GM11168 (cell line): ENCODE results near the gene DDX56.

Experiments
- in situ Hi-C: fragments of 300-500 bp; cut with MboI; formaldehyde crosslinking; loops from one replicate; pipeline ENCODE4 v1.12.0; 2022; ENCODE audit warnings: low sequenced_read_pairs; ENCODE audit not compliant: unreplicated experiment

Gene DDX56, protein sequence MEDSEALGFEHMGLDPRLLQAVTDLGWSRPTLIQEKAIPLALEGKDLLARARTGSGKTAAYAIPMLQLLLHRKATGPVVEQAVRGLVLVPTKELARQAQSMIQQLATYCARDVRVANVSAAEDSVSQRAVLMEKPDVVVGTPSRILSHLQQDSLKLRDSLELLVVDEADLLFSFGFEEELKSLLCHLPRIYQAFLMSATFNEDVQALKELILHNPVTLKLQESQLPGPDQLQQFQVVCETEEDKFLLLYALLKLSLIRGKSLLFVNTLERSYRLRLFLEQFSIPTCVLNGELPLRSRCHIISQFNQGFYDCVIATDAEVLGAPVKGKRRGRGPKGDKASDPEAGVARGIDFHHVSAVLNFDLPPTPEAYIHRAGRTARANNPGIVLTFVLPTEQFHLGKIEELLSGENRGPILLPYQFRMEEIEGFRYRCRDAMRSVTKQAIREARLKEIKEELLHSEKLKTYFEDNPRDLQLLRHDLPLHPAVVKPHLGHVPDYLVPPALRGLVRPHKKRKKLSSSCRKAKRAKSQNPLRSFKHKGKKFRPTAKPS

DNA sequence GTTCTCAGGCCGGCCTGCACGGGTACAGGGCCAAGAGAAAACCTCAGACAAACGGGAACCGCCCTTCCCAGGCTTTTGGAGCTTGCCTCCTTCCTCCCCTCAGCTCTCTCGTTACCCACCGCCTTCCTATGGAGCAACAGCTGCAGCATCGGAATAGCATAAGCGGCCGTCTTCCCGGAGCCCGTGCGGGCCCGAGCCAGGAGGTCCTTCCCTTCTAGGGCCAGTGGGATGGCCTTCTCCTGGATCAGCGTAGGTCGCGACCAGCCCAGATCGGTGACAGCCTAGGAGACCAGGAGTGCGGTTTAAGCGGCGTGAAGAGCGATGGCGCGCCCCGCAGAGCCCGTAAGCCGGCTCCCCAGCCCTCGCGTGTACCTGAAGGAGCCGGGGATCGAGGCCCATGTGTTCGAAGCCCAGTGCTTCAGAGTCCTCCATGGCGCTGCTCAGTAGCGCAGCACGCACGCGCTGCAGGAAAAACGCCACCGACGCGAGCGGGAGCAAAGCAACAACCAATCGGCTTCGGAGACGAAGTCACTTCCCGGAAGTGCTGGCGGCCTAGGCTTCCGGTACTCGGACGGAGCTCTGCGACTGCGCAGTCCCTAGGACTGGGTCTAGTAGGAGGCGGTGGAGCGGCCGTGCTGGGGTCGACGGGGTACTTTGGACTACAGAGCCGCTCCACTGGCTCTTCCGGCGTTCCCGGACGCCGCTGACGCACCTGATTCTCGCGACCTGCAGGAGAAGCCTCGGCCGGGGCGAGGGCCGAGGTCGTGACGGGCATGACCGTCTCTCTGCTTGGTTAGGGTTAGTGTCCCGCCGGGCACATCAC, at the start of gene DDX56:
DDX56 (minus strand) TSS at position 445 of the 823 bp plus-strand sequence; CDS start at position 432, 13 bp downstream.
- in situ Hi-C loops = no loop called here

DNA sequence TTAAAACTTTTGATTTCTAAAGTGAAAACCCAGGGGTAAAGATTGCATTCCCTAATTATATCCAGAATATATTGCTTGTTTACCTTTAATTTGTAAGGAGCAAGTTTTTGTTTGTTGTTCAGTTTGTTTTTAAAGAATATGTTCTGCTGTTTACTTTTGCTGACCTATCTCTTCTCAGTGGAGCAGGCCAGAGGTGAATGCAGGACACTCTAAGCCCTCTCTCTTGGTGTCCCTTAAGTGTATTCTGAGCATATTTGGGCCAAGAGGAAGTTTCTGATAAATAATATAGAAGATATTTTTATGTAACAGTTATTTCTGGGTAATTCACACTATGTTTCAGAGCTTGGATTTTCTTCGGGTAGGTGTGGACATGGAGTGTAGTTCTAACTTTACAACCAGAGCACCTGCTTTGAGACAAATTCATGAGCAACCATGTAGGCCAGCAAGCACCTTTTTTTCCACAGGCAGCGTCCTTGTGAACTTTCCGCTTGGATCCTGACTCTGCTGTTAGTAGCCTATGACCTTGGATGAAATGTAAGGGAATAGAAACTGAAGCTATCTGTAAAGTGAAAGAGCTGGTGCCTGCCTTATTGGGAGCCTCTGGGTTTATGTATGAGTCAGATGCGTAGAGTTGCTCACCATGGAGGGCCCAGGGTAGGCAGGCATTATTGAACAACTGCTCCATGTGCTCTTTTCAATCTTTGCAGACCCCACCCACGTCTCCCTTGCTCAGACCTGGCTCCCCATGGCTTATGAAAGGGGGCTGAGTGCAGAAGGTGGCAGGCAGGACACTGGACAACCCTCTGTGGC, 48.8 kb upstream of the DDX56 start:
- in situ Hi-C loops = no loop called here

DNA sequence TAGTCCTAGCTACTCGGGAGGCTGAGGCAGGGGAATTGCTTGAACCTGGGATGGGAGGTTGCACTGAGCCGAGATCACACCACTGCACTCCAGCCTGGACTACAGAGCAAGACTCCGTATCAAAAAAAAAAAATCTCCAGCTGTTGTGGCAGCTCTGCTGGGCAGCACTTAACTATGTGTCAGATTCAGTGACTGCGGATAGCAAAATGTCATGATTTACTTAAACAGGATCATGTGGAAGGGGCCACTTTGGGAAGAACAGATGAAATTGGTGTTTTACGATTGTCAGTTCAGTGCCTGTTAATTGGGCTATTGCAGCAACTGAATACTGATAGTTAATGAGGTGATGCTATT, 48.0 kb upstream of the DDX56 start:
- in situ Hi-C loops = no loop called here

DNA sequence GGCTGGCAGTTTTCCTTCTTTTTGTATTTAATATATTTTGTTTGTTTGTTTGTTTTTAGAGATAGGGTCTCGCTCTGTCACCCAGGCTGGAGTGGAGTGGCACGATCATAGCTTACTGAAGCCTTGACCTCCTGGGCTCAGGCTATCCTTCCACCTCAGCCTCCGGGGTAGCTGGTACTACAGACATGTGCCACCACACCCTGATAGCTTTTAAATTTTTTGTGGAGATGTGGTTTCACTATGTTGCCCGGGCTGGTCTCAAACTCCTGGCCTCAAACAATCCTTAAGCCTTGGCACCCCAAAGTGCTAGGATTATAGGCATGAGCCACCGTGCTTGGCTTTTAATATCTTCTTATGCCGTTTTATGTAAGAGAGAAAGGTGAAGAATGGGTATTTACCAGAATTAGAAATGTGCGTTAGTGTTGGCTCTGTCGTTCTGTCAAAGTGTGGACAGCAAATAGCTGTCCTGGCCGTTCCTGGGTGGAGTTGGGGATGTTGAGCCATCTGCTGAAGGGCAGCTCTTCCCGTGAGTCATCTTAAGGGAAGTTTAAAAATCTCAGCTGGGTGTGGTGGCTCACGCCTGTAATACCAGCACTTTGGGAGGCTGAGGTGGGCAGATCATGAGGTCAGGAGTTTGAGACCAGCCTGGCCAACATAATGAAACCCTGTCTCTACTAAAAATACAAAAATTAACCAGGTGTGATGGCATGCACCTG, 47.5 kb upstream of the DDX56 start:
- in situ Hi-C loops = no loop called here

DNA sequence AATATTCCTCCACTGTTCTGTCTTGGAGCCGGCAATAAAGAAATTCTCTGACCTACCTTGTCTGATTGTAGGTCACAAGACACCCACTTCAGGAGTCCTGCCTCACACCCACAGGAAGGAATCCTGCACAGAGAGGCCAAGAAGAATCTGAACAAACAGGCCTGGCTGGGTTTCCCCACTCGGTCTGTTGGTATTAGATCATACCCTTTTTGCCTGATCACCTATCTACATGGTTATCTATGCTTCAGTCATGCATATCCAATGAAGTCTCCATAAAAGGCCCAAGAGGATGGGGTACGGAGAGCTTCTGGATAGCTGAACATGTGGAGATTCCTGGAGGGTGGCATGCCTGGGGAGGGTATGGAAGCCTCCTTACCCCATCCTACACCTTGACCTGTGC, 45.0 kb upstream of the DDX56 start:
- in situ Hi-C loops = no loop called here

DNA sequence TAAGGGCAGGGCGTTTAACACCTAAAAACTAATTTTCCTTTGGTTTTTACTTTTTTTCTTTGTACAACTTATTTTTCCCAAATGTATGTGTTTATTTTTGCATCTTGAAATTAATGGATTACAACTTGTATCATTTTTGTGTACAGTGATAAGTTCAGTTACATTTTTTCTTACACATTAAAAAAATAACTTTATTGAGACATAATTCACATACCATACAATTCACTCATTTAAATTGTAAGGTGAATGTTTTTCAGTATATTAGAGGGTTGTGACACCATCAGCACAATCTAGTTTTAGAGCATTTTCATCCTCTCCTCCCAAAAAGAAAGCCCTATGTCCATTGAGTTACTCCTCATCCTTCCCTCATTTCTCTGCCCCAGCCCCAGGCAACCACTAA, 44.3 kb upstream of the DDX56 start:
- in situ Hi-C loops = no loop called here

DNA sequence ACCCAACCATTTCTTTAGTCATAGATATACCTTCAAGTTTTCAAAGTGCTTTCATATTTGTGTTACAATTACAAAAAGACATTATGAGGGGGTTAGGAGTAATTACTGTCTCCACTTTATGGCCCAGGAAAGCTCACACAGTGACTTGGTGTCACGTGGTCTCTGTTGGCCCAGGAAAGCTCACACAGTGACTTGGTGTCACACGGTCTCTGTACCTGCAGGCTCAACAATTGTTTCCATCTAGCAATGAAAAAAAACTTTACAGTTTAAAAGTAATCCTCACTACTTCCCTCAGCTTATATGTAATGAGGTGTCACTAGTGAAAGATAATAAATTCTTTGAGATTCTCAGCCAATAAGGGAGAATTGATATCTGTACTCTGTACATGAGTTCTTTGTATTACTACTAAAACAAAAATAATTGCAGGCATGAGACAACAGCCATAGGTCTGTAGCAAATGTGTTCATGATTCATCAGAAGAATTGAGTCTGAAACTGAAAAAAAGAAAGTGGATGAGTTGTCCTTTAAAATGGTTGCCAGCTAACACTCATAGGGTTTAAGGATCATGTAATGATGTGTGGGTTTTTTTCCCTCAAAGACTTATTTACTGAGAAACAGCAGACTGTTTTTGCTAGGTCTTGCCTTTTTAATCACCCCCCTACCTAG, 43.6 kb upstream of the DDX56 start:
- in situ Hi-C loops = no loop called here

DNA sequence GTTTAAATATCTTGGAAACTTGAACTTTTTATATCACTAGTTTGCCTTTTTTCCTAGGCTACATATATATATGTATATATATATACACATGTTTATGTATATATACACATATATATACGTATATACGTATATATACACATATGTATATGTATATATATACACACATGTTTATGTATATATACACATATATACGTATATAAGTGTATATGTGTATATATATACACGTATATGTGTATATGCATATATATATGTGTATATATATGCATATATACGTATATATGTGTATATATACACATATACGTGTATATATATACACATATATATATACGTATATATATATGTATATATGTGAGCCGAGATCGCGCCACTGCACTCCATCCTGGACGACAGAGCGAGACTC, 42.8 kb upstream of the DDX56 start:
- in situ Hi-C loops = no loop called here

DNA sequence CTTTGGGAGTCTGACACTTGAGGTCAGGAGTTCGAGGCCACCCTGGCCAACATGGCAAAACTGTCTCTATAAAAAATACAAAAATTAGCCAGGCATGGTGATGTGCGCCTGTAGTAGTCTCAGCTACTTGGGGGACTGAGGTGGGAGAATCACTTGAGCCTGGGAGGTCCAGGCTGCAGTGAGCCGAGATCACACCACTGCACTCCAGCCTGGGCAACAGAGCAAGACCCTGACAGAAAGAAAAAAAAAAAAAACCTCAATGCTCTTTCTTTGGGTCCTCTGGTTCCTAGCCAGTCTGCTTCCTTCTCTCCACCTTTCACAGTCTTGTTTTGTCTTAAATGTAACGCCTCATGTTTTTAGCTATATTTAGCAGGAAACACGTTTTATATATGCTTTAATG, 42.1 kb upstream of the DDX56 start:
- in situ Hi-C loops = no loop called here

DNA sequence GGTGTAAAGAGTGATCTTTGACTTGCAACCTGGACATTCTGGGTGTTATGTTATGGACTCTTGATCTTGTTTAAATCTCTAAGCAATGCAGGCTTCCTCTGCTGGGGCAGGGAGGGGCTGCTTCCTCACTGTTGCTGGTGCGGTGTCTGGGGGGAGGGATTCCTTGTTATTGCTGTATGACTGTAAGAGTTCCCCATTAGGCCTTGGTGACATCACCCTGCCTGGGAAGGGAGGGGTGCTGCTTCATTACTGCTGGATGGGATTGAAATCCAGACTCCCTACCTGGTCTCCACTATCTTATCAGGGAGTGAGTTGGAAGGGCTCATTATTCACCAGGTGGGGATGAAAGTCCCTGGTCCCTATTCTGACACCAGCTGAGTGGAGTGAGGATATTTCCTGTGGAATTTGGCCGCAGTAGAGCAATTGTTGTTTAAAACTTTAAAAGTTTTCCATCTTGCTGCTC, 41.5 kb upstream of the DDX56 start:
- in situ Hi-C loops = no loop called here

DNA sequence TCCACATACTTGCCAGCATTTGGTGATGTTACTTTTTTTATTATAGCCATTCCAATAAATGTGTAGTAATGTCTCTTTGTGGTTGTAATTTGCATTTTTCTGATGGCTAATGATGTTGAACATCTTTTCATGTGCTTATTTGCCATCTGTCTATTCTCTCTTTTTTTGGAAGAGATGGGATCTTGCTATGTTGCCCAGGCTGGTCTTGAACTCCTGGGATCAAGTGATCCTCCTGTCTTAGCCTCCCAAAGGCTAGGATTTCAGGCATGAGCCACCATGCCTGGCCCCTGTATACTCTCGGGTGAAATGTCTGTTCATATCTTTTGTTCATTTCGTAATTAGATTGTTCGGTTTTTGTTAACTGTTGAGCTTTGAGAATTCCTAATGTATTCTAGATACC, 36.1 kb upstream of the DDX56 start:
- in situ Hi-C loops = no loop called here

DNA sequence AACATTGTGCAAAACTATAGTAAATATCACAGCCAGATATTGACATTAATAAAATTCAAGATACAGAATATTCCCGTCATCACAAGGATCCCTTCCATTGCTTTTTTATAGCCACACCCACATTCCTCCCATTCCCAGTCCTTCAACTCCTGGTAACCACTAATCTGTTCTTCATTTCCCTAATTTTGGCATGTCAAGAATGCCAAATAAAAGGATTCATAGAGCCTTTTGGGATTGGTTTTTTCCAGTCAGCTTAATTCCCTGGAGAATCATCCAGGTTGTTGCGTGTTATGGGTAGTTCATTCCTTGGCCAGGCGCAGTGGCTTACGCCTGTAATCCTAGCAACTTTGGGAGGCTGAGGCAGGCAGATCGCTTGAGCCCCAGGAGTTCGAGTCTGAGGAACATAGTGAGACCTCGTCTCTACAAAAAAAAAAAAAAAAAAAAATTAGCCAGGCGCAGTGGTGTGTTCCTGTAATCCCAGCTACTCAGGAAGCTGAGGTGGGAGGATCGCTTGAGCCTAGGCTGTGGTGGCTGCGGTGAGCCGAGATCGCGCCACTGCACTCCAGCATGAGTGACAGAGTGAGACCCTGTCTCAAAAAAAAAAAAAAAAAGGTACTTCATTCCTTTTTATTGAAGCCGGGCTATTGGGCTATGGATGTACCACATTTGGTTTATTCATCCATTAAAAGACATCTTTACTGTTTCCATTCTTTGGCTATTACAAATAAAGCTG, 35.4 kb upstream of the DDX56 start:
- in situ Hi-C loops = no loop called here

DNA sequence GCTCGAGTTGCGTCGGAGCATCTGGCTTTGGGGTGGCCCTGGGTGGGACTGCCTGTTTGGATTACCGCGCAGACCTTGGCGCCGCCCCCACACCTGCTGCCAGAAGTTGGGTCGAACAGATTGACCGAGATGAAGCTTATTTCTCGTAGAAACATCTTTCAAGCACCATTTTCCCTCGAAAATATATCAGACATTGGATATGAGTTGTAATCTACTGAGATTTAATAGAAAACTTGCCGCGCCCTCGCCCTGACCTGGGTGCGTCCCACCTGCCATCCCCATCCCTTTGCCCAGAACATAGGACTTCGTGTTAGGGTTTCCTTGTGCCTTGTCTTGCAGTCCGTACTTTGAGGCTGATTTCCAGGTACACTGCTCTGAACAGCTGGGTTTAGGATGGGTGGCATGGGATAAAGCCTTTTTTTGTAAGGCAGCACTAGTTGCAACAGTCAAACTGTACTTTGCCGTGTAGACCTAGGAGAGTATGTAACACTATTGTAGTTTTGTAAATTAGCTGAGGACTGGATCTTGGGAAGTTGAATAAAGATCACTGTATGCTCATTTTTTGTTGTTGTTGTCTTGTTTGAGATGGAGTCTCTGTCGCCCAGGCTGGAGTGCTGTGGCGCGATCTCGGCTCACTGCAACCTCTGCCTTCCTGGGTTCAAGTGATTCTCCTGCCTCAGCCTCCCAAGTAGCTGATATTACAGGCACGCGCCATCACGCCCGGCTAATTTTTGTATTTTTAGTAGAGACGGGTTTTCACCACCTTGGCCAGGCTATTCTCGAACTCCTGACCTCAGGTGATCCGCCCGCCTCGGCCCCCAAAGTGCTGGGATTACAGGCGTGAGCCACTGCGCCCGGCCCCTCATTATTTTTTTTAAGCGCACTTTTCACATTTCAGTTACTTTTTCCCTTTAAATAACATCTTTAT, 33.7 kb upstream of the DDX56 start:
- in situ Hi-C loops = no loop called here

DNA sequence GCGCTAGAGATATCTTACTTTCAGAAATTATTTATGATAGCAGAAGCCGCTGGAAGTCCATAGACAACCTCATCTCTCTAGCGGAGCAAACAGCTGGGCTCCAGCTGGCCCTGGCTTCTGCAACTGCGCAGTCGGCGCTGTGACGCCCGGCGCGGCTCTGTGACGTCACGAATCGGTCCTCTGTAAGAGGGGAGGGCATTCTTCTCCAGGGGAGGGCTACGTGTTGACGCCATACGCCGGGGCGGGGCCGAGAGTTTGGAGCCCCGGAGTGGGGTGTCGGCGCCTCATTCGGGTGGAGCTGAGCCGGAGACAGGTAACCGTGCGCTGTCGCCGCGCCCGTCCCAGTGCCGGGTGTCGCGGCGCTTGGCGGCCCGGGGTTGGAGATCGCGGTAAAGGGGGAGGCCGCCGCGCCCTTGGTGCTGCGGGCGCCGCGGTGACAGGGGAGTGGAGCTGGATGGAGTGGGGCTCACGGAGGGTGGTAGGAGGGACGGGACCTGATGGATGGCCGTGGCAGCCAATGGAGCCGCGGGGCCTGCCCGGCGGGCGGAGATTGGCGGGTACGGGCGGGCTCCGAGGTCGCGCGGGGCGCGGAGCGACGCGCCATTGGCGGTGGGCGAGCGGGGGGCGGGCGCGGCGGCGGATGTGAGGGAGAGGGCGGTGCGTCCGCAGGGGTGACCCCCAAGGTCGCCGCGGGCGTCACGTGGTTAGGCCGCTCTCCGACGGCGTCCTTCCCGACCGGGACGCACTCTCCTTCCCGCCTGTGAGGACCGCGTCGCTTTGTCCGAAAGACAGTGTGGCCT, 32.8 kb upstream of the DDX56 start, which contains the start of gene OGDH:
OGDH (plus strand) TSS at position 287 of the 800 bp plus-strand sequence. CDS start 17,717 bp downstream, outside the sequence.
- in situ Hi-C loops = no loop called here

DNA sequence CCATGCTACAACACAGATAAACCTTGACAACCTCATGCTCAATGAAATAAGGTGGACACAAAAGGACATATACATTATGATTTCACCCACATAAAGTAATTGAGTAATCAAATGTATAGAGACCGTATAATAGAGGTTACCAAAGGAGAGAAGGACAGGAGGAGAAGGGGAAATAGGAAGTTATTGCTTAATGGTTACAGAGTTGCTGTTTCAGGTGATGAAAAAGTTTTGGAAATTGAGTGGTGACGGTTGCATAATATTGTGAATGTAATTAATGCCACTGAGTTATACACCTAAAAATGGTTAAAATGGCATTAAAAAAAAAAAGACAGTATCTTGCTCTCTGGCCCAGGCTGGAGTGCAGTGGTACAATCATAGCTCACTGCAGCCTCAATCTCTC, 31.2 kb upstream of the DDX56 start:
- in situ Hi-C loops = no loop called here

DNA sequence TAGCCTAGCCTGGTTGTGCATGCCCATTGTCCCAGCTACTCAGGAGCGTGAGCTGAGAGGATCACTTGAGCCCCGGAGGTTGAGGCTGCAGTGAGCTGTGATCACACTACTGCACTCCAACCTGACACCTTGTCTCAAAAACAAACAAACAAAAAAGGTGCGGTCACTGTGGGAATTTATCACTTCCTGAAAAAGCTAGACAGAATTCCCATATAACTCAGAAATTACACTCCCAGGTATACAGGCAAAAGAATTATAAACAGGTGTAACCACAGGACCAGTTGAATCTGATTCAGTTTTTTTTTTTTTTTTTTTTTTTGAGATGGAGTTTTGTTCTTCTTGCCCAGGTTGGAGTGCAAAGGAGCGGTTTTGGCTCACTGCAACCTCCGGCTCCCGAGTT, 29.5 kb upstream of the DDX56 start:
- in situ Hi-C loops = no loop called here

DNA sequence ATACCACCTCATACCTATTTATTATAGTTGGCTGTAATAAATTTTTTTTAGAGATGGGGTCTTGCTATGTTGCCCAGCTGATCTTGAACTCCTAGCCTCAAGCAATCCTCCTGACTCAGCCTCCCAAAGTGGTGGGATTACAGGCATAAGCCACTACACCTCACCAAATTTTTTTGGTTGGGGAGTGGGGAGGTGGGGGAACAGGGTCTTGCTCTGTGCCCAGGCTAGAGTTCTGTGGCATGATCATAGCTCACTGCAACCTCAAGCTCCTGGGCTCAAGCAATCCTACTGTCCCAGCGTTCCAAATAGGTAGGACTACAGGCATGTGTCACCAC, 28.8 kb upstream of the DDX56 start:
- in situ Hi-C loops = no loop called here
